Naive B cell (primary cell): ENCODE results near the gene CLECL1. TPM values are rescaled to one million over a fixed set of nuclear protein-coding genes. Genes with fewer than 3 reads are reported as not detected.
"Not testable (repeated sequence)": the region's sequence is repeated elsewhere in the genome, so short reads cannot be mapped to it uniquely, and the experiment has no call there.

Experiments
- ATAC-seq, 2 donors: fragments of 150-1000 bp; cut with Tn5 transposase; 2 replicates each; pipeline ENCODE4 v1.10.0; 2021; ENCODE audit warnings: low read depth in 2 of 2, mild to moderate bottlenecking in 2 of 2, moderate library complexity in 2 of 2
- DNase-seq: peaks from one replicate; pipeline ENCODE4 v3.0.0; 2022
- H3K27ac Mint-ChIP-seq, 6 donors: one replicate each; pipeline ENCODE4 v1.8.0; 2020 to 2022; ENCODE audit warnings: mild to moderate bottlenecking in 6 of 6, mixed read lengths in 6 of 6, moderate library complexity in 5 of 6, inconsistent platforms in 2 of 6
- H3K27me3 Mint-ChIP-seq, 3 donors: one replicate each; pipeline ENCODE4 v1.8.0; 2021 to 2022; ENCODE audit warnings: mixed read lengths in 3 of 3, mild to moderate bottlenecking in 1 of 3
- H3K36me3 Mint-ChIP-seq, 2 donors: one replicate each; pipeline ENCODE4 v1.8.0; 2020 to 2022; ENCODE audit warnings: mixed read lengths in 2 of 2, inconsistent platforms in 1 of 2, mild to moderate bottlenecking in 1 of 2
- H3K4me1 Mint-ChIP-seq, 3 donors: one replicate each; pipeline ENCODE4 v1.8.0; 2020 to 2022; ENCODE audit warnings: mixed read lengths in 3 of 3, inconsistent platforms in 1 of 3, mild to moderate bottlenecking in 1 of 3, moderate library complexity in 1 of 3
- H3K4me3 Mint-ChIP-seq, 8 donors: one replicate each; pipeline ENCODE4 v1.8.0; 2020 to 2022; ENCODE audit warnings: mild to moderate bottlenecking in 8 of 8, mixed read lengths in 8 of 8, moderate library complexity in 8 of 8, inconsistent platforms in 2 of 8
- H3K9me3 Mint-ChIP-seq, 7 donors: one replicate each; pipeline ENCODE4 v1.8.0; 2020 to 2022; ENCODE audit warnings: mixed read lengths in 7 of 7, mild to moderate bottlenecking in 5 of 7, inconsistent platforms in 2 of 7, moderate library complexity in 1 of 7
- polyA plus RNA-seq, 6 donors: library from polyadenylated mRNA; unstranded; fragments of 300-500 nt; fragmentation: Illumina TruSeq; gene quantifications; one replicate each; pipeline ENCODE4 v1.2.3, GENCODE V29; 2021; ENCODE audit warnings: low read depth in 6 of 6

Gene CLECL1
- polyA plus RNA-seq, 6 donors from 2014 or later: 8.9 to 34.0 (median 11.5) TPM

GRCh38 chr12:9695661-9696060, 37.2 kb downstream of the CLECL1 start:
- peak in 1 of 2 donors; percentile 35 for ATAC-seq
- DNase-seq, H3K27me3 Mint-ChIP-seq: not testable (repeated sequence)
- Mint-ChIP-seq H3K4me3 (peak overlapping the region in 3 of 8 donors; percentile 27 to 52 (median 27)), H3K27ac (peak overlapping the region; percentile 28 to 95 (median 73)), H3K9me3 (peaks cover 2 to 15% (median 7%) of the 10 kb centered on the region in 7 donors), H3K36me3 (peaks cover 54 to 60% of the 10 kb centered on the region in 2 donors), H3K4me1 (peaks cover 37 to 69% (median 43%) of the 10 kb centered on the region in 3 donors)

- not testable (repeated sequence) for H3K27me3 Mint-ChIP-seq, ATAC-seq
Observed at GRCh38 chr12:9695150-9695549, 37.7 kb downstream of the CLECL1 start.

GRCh38 chr12:9694241-9694640, 38.7 kb downstream of the CLECL1 start:
- H3K27me3 Mint-ChIP-seq: no peaks in the 10 kb centered on the region
- H3K9me3 Mint-ChIP-seq: peaks cover 4 to 23% (median 12%) of the 10 kb centered on the region in 7 donors
- H3K27ac Mint-ChIP-seq: peak overlapping the region in 4 of 6 donors; percentile 38 to 79 (median 64)
- no peak for ATAC-seq
- peak overlapping the region in 1 of 8 donors; percentile 10 for H3K4me3 Mint-ChIP-seq
- peaks cover 64 to 72% of the 10 kb centered on the region in 2 donors for H3K36me3 Mint-ChIP-seq
- H3K4me1 Mint-ChIP-seq: peaks cover 25 to 59% (median 31%) of the 10 kb centered on the region in 3 donors
- no peak for DNase-seq

More at GRCh38 chr12:9695150-9695549, 37.7 kb downstream of the CLECL1 start:
- Mint-ChIP-seq H3K9me3 (peaks cover 2 to 15% (median 7%) of the 10 kb centered on the region in 7 donors), H3K4me1 (peaks cover 34 to 64% (median 39%) of the 10 kb centered on the region in 3 donors), H3K36me3 (peaks cover 55 to 63% of the 10 kb centered on the region in 2 donors), H3K27ac (peak overlapping the region in 4 of 6 donors; percentile 28 to 95 (median 76))
- H3K4me3 Mint-ChIP-seq, DNase-seq: not testable (repeated sequence)

- Mint-ChIP-seq H3K36me3 (peaks cover 73 to 81% of the 10 kb centered on the region in 2 donors), H3K9me3 (peaks cover 4 to 25% (median 10%) of the 10 kb centered on the region in 7 donors)
Observed at GRCh38 chr12:9692909-9693308, 40.0 kb downstream of the CLECL1 start.

GRCh38 chr12:9687228-9687627, 45.7 kb downstream of the CLECL1 start:
- H3K36me3 Mint-ChIP-seq: peaks cover 62 to 64% of the 10 kb centered on the region in 2 donors
- ATAC-seq: peak in 1 of 2 donors; percentile 40
- peak overlapping the region in 2 of 8 donors; percentile 25 to 35 for H3K4me3 Mint-ChIP-seq

More at GRCh38 chr12:9692909-9693308, 40.0 kb downstream of the CLECL1 start:
- no peak overlapping the region for H3K4me3 Mint-ChIP-seq
- peak overlapping the region in 3 of 6 donors; percentile 33 to 82 (median 78) for H3K27ac Mint-ChIP-seq
- ATAC-seq: no peak
- peaks cover 13 to 47% (median 20%) of the 10 kb centered on the region in 3 donors for H3K4me1 Mint-ChIP-seq
- no peaks in the 10 kb centered on the region for H3K27me3 Mint-ChIP-seq
- DNase-seq: no peak

GRCh38 chr12:9685915-9686314, 47.0 kb downstream of the CLECL1 start:
- Mint-ChIP-seq H3K4me1 (peaks cover 37 to 58% (median 52%) of the 10 kb centered on the region in 3 donors), H3K27ac (peak overlapping the region in 5 of 6 donors; percentile 51 to 90 (median 80)), H3K4me3 (peak overlapping the region in 7 of 8 donors; percentile 46 to 85 (median 74)), H3K36me3 (peaks cover 59 to 61% of the 10 kb centered on the region in 2 donors), H3K27me3 (no peaks in the 10 kb centered on the region), H3K9me3 (peaks cover 0 to 34% (median 14%) of the 10 kb centered on the region in 7 donors)
- no peak for DNase-seq
- ATAC-seq: no peak

More at GRCh38 chr12:9687228-9687627, 45.7 kb downstream of the CLECL1 start:
- Mint-ChIP-seq H3K27me3 (no peaks in the 10 kb centered on the region), H3K9me3 (peaks cover 0 to 28% (median 11%) of the 10 kb centered on the region in 7 donors), H3K27ac (peak overlapping the region in 5 of 6 donors; percentile 27 to 85 (median 73)), H3K4me1 (peaks cover 33 to 56% (median 51%) of the 10 kb centered on the region in 3 donors)
- no peak for DNase-seq

- peaks cover 37 to 58% (median 52%) of the 10 kb centered on the region in 3 donors for H3K4me1 Mint-ChIP-seq
- peaks cover 0 to 39% (median 19%) of the 10 kb centered on the region in 7 donors for H3K9me3 Mint-ChIP-seq
- peak overlapping the region in 5 of 6 donors; percentile 24 to 90 (median 80) for H3K27ac Mint-ChIP-seq
- ATAC-seq: peak; percentile 74 to 88
- DNase-seq, H3K27me3 Mint-ChIP-seq: not testable (repeated sequence)
- H3K4me3 Mint-ChIP-seq: peak overlapping the region; percentile 8 to 85 (median 60)
- H3K36me3 Mint-ChIP-seq: peaks cover 60 to 61% of the 10 kb centered on the region in 2 donors
Observed at GRCh38 chr12:9685366-9685765, 47.5 kb downstream of the CLECL1 start.

- Mint-ChIP-seq H3K9me3 (peaks cover 0 to 38% (median 27%) of the 10 kb centered on the region in 7 donors), H3K4me3 (peak overlapping the region in 3 of 8 donors; percentile 1 to 40 (median 27)), H3K4me1 (peaks cover 52 to 68% (median 66%) of the 10 kb centered on the region in 3 donors), H3K36me3 (peaks cover 54 to 64% of the 10 kb centered on the region in 2 donors), H3K27ac (peak overlapping the region in 4 of 6 donors; percentile 47 to 92 (median 69))
- not testable (repeated sequence) for H3K27me3 Mint-ChIP-seq, DNase-seq, ATAC-seq
Observed at GRCh38 chr12:9682949-9683348, 49.9 kb downstream of the CLECL1 start.

GRCh38 chr12:9682508-9682907, 50.4 kb downstream of the CLECL1 start:
- H3K36me3 Mint-ChIP-seq: peaks cover 56 to 65% of the 10 kb centered on the region in 2 donors
- not testable (repeated sequence) for DNase-seq, ATAC-seq, H3K27me3 Mint-ChIP-seq
- H3K4me3 Mint-ChIP-seq: peak overlapping the region in 2 of 8 donors; percentile 1 to 43
- H3K4me1 Mint-ChIP-seq: peaks cover 56 to 72% (median 70%) of the 10 kb centered on the region in 3 donors
- H3K9me3 Mint-ChIP-seq: peaks cover 0 to 38% (median 27%) of the 10 kb centered on the region in 7 donors
- peak overlapping the region in 4 of 6 donors; percentile 7 to 94 (median 64) for H3K27ac Mint-ChIP-seq

- peaks cover 0 to 18% (median 7%) of the 10 kb centered on the region in 7 donors for H3K9me3 Mint-ChIP-seq
- ATAC-seq (peak in 1 of 2 donors; percentile 4), DNase-seq (no peak)
- H3K27me3 Mint-ChIP-seq: no peaks in the 10 kb centered on the region
- H3K36me3 Mint-ChIP-seq: peaks cover 49 to 72% of the 10 kb centered on the region in 2 donors
- H3K4me1 Mint-ChIP-seq: peaks cover 71 to 83% (median 79%) of the 10 kb centered on the region in 3 donors
- peak overlapping the region; percentile 87 to 96 (median 94) for H3K4me3 Mint-ChIP-seq
- peak overlapping the region in 4 of 6 donors; percentile 90 to 95 (median 92) for H3K27ac Mint-ChIP-seq
Observed at GRCh38 chr12:9674226-9674590, 58.7 kb downstream of the CLECL1 start.

- H3K27me3 Mint-ChIP-seq: no peaks in the 10 kb centered on the region
- peaks cover 74 to 86% (median 81%) of the 10 kb centered on the region in 3 donors for H3K4me1 Mint-ChIP-seq
- peak overlapping the region; percentile 87 to 96 (median 94) for H3K4me3 Mint-ChIP-seq
- peaks cover 49 to 70% of the 10 kb centered on the region in 2 donors for H3K36me3 Mint-ChIP-seq
- H3K27ac Mint-ChIP-seq: peak overlapping the region; percentile 84 to 93 (median 90)
- no peak for DNase-seq
- H3K9me3 Mint-ChIP-seq: peaks cover 0 to 17% (median 7%) of the 10 kb centered on the region in 7 donors
- peak; percentile 34 to 48 for ATAC-seq
Observed at GRCh38 chr12:9673404-9674225, 59.3 kb downstream of the CLECL1 start.
